Epithelial cell of proximal tubule (primary cell): ENCODE results near the gene VPS8. TPM values are rescaled to one million over a fixed set of nuclear protein-coding genes. Genes with fewer than 3 reads are reported as not detected.

Experiments
- DNase-seq: peaks from one replicate; pipeline ENCODE4 v3.0.0-alpha.2; 2011; ENCODE audit warnings: low read depth
- H3K4me3 ChIP-seq: 2 replicates; pipeline ENCODE4 v1.5.1; 2011; ENCODE audit warnings: low read depth, mild to moderate bottlenecking, low read length
- CTCF ChIP-seq: conservative IDR thresholded peaks from 2 replicates; pipeline ENCODE4 v1.5.1; 2012; ENCODE audit warnings: low read depth, mild to moderate bottlenecking, low read length
- total RNA-seq: library from RNA; depleted of rRNA; stranded (reverse); fragments of >200 nt; gene quantifications from 2 replicates; pipeline ENCODE4 v1.2.3, GENCODE V29; 2015

The VPS8 gene
- total RNA-seq, 1 donor from 2014 or later, result 16.7 TPM

GRCh38 chr3:184785890-184786279, 26.1 kb upstream of the VPS8 start:
- TF ChIP-seq CTCF, result no peak
- no peak for DNase-seq
- no peak overlapping the region for H3K4me3 ChIP-seq

DNA sequence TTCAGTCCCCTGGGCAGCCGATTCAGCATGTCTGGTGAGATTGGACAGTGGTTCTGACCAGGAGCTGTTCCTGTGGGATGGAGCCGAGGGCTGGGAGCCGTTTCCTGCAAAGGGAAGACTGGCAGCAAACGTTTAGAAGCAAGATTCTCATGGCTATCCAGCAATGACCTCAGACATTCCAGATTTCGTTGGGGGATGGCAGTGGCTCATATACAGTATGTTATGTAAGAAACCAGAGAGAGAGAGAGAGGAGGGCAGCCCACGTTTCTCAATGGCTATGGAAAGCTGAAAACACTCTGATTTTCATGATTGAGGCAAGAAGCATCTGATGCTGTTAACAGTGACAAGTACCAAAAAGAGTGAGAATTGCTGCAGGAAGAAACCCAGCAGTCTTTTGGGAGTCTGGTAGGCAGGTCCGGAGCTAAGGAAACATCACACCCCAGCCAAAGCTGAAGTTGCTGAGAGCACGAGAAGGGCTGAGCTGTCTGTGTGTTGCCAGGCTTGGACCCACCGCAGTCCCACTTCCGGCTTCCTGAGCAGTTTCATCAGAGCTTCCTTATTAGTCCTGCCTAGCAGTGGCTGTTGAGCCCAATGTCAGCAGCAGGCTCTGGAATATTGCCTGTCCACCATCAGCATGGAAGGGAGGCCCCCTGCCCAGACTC, 25.6 kb upstream of the VPS8 start:
- no peak overlapping the region for H3K4me3 ChIP-seq
- no peak for TF ChIP-seq CTCF
- DNase-seq, result no peak

DNA sequence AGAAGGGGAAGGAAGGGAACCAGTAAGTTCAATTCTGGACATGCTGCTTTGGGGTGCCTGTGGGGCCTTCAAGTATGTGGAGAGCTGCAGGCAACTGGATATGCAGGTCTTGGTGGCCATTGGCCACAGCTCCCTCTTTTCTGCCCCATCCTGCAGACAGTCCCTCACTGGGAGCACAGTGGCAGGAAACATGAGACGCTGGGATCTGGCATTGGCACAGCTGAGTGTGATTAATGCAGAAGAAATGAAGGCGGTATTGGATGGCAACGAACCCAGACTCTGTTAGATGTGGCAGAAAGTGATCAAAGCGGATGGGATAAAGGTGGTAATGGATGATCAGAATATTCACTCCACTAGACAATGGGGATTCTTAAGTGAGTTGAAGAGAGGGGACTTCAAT, 23.2 kb upstream of the VPS8 start:
- TF ChIP-seq CTCF, result no peak
- no peak overlapping the region for H3K4me3 ChIP-seq
- no peak for DNase-seq

GRCh38 chr3:184789314-184789998, 22.5 kb upstream of the VPS8 start:
- H3K4me3 ChIP-seq, result no peak overlapping the region
- no peak for DNase-seq
- no peak for TF ChIP-seq CTCF

- DNase-seq, result no peak
- TF ChIP-seq CTCF, result no peak
- H3K4me3 ChIP-seq, result no peak overlapping the region
Observed at GRCh38 chr3:184791171-184791570, 20.8 kb upstream of the VPS8 start.

GRCh38 chr3:184795522-184796190, 16.3 kb upstream of the VPS8 start:
- DNase-seq, result no peak
- no peak for TF ChIP-seq CTCF
- H3K4me3 ChIP-seq, result no peak overlapping the region
